ENCODE results near the gene SERPINB2. TPM values are rescaled to one million over a fixed set of nuclear protein-coding genes. Genes with fewer than 3 reads are reported as not detected.

The SERPINB2 gene, protein sequence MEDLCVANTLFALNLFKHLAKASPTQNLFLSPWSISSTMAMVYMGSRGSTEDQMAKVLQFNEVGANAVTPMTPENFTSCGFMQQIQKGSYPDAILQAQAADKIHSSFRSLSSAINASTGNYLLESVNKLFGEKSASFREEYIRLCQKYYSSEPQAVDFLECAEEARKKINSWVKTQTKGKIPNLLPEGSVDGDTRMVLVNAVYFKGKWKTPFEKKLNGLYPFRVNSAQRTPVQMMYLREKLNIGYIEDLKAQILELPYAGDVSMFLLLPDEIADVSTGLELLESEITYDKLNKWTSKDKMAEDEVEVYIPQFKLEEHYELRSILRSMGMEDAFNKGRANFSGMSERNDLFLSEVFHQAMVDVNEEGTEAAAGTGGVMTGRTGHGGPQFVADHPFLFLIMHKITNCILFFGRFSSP
- total RNA-seq (2014; rRNA removed; shearing (Covaris generic)): 0.74 TPM in 1 of 2 replicates, not detected in the other

DNA sequence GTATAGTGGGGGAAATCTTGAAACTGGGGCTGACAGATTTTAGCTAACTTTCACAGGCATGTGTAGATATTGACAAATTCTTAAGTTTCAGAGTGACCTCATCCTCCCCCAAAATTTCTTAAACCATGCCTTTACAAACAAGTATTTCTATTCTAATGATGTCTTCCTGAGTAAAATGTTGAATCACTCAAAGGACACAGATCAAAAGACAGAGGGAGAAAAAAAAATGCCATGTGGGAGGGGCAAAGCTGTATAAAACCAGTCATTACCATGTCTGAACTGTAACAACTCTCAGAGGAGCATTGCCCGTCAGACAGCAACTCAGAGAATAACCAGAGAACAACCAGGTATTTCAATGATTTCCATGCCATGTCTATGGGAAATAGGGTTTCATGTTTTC is at the start of gene SERPINB2:
Gene SERPINB2, plus strand, starts transcription at position 282 of the 400 bp plus-strand sequence. CDS start 3,740 bp downstream, outside the sequence.
- no peaks in the 10 kb centered on the region for H3K27me3 ChIP-seq (replicated peaks)
- H3K9me3 ChIP-seq (replicated peaks): no peaks in the 10 kb centered on the region
- no peak within 1 kb of the TSS for H3K4me3 ChIP-seq
- H3K36me3 ChIP-seq: no peaks in the 10 kb centered on the region
- peaks cover 19% of the 10 kb centered on the region for H3K4me1 ChIP-seq (replicated peaks)
- DNase-seq (ENCODE audit: low read depth in 1 of 2, low spot score in 2 of 2): peak in 1 of 2 experiments; percentile 18
- H3K27ac ChIP-seq: no peak within 1 kb of the TSS

DNA sequence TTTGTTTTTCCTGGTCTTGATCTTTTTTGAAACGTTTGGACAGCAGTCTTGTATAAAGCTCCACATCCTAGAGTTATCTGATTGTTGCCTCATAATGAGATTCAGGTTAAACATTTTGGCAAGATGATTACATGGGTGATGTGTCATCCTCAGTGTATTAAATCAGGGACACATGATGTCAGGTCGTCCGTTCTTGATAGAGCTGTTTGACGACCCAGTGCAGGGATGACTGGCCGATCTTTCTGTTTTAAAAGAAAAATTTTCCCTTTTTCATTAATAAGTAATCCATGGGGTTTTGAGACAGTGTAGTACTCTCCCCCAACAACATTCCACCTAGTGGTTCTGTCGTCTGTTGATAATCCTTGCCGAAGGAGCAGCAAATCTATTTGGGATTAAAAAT is 44.5 kb upstream of the SERPINB2 start:
- Histone ChIP-seq H3K27ac (no peak overlapping the region), H3K9me3 (replicated peaks) (no peaks in the 10 kb centered on the region), H3K27me3 (replicated peaks) (peaks cover 4% of the 10 kb centered on the region), H3K36me3 (no peaks in the 10 kb centered on the region), H3K4me1 (replicated peaks) (no peaks in the 10 kb centered on the region), H3K4me3 (no peak overlapping the region)
- no peak for DNase-seq (ENCODE audit: low read depth in 1 of 2, low spot score in 2 of 2)

DNA sequence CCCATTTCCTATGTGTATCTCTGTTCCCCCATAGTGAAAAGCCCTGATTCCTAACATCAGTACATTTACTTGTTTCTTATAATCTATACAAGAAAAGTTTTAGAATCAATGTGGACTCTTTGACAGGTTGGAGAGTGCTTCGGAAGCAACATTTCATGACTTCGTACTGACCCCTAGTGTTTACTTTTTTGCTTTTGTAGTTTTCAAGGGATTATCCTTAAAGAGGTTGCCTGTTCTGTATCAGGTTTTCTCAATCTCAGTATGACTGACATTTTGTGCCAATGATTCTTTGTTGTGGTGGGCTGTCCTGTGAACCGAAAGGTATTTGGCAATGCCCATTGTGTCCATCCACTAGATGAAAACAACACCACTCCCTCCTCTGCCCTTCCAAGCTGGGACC is 43.3 kb upstream of the SERPINB2 start:
- H3K4me1 ChIP-seq (replicated peaks): no peaks in the 10 kb centered on the region
- H3K4me3 ChIP-seq: no peak overlapping the region
- peaks cover 9% of the 10 kb centered on the region for H3K27me3 ChIP-seq (replicated peaks)
- no peak overlapping the region for H3K27ac ChIP-seq
- peak in 1 of 2 experiments; percentile 15 for DNase-seq (ENCODE audit: low read depth in 1 of 2, low spot score in 2 of 2)
- H3K9me3 ChIP-seq (replicated peaks): no peaks in the 10 kb centered on the region
- no peaks in the 10 kb centered on the region for H3K36me3 ChIP-seq

- Histone ChIP-seq H3K4me3 (no peak overlapping the region), H3K27me3 (replicated peaks) (peaks cover 9% of the 10 kb centered on the region), H3K9me3 (replicated peaks) (no peaks in the 10 kb centered on the region), H3K36me3 (no peaks in the 10 kb centered on the region), H3K4me1 (replicated peaks) (no peaks in the 10 kb centered on the region), H3K27ac (no peak overlapping the region)
- peak in 1 of 2 experiments; percentile 19 for DNase-seq (ENCODE audit: low read depth in 1 of 2, low spot score in 2 of 2)
Measured at GRCh38 chr18:63848159-63848558, 39.3 kb upstream of the SERPINB2 start.

- H3K4me3 ChIP-seq: no peak overlapping the region
- H3K27ac ChIP-seq: no peak overlapping the region
- H3K9me3 ChIP-seq (replicated peaks): no peaks in the 10 kb centered on the region
- DNase-seq (ENCODE audit: low read depth in 1 of 2, low spot score in 2 of 2): peak in 1 of 2 experiments; percentile 58
- H3K36me3 ChIP-seq: no peaks in the 10 kb centered on the region
- no peaks in the 10 kb centered on the region for H3K4me1 ChIP-seq (replicated peaks)
- peaks cover 9% of the 10 kb centered on the region for H3K27me3 ChIP-seq (replicated peaks)
Measured at GRCh38 chr18:63850020-63850419, 37.5 kb upstream of the SERPINB2 start.

DNA sequence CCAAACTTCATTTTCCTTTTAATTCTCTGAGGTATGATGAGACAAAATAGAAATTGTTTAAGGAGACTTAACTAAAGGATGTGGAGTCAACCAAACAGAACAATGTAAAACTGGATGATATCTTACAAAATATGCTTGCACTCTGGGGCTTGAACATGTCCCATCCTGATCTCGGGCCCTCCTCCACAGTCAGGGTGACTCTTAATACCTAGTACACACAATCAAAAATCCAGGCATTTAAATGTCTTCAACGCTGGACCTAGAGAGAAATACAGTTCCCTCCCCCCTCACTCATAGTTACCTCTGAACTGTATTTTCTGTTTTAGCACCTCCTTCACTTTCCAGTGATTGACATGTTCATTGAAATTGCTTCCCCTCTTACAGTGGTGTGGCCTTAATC is 36.9 kb upstream of the SERPINB2 start:
- Histone ChIP-seq H3K27ac (no peak overlapping the region), H3K4me3 (no peak overlapping the region), H3K4me1 (replicated peaks) (no peaks in the 10 kb centered on the region), H3K27me3 (replicated peaks) (peaks cover 9% of the 10 kb centered on the region), H3K9me3 (replicated peaks) (no peaks in the 10 kb centered on the region), H3K36me3 (no peaks in the 10 kb centered on the region)
- DNase-seq (ENCODE audit: low read depth in 1 of 2, low spot score in 2 of 2): no peak

DNA sequence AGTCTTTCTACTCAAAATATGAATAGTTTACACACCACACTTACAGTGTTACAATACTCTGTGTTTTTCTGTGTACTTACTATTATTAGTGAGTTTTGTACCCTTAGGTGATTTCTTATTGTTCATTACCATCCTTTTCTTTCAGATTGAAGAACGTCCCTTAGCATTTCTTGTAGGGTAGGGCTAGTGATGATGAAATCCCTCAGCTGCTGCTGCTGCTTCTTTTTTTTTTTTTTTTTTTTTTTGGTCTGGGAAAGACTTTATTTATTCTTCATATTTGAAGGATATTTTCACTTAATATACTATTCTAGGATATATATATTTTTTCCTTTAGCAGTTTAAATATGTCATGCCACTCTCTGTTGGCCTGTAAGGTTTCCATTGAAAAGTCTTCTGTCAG is 29.0 kb upstream of the SERPINB2 start:
- no peaks in the 10 kb centered on the region for H3K36me3 ChIP-seq
- no peaks in the 10 kb centered on the region for H3K4me1 ChIP-seq (replicated peaks)
- DNase-seq (ENCODE audit: low read depth in 1 of 2, low spot score in 2 of 2): no peak
- no peak overlapping the region for H3K27ac ChIP-seq
- no peaks in the 10 kb centered on the region for H3K9me3 ChIP-seq (replicated peaks)
- H3K4me3 ChIP-seq: no peak overlapping the region
- H3K27me3 ChIP-seq (replicated peaks): no peaks in the 10 kb centered on the region; the same call in 1 of the 2 replicates

DNA sequence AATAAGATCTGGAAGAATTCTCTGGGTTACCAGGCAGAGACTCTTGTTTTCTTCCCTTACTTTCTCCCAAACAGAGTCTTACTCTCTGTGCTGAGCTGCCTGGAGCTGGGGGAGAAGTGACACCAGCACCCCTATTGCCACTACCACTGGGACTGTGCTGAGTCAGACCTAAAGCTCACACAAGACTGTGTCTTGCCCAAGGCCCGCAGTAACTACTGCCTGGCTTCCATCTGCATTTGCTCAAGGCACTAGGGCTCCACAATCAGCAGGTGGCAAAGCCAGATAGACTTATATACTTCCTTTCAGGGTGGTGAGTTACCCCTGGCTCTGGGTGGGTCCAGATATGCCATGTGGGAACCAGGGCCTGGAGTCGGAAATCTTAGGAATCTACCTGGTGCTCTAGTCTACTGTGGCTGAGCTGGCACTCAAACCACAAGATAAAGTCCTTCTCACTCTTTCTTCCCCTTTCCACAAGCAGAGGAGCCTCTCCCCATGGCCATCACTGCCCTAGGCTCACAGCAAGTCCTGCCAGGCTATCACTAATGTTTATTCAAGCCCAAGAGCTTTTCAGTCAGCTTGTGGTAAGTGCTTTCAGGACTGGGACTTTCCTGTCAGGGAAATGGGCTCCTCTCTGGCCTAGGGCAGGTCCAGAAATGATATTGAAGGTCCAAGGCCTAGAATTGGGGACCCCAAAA is 27.6 kb upstream of the SERPINB2 start:
- H3K27ac ChIP-seq: no peak overlapping the region
- no peak for DNase-seq (ENCODE audit: low read depth in 1 of 2, low spot score in 2 of 2)
- no peaks in the 10 kb centered on the region; the same call in 1 of the 2 replicates for H3K27me3 ChIP-seq (replicated peaks)
- no peaks in the 10 kb centered on the region for H3K4me1 ChIP-seq (replicated peaks)
- no peaks in the 10 kb centered on the region for H3K36me3 ChIP-seq
- H3K9me3 ChIP-seq (replicated peaks): no peaks in the 10 kb centered on the region
- H3K4me3 ChIP-seq: no peak overlapping the region

DNA sequence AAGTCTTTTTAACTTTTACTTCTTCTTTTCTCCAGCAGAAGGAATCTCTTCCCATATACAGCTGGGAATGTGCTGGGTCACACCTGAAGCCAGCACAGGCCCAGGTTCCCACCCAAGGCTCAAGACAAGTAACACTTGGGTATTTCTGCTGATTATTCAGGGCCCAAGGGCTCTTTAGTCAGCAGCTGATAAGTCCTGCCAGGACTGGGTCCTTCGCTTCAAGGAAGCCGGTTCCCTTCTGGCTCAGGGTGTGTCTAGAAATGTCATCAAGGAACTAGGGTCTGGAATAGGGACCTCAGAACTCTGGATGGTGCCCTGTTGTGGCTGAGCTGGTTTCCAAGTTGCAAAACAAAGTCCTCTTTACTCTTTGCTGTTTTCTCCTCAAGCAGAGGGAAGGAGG is 27.0 kb upstream of the SERPINB2 start:
- H3K27ac ChIP-seq: no peak overlapping the region
- no peaks in the 10 kb centered on the region for H3K36me3 ChIP-seq
- DNase-seq (ENCODE audit: low read depth in 1 of 2, low spot score in 2 of 2): no peak
- H3K9me3 ChIP-seq (replicated peaks): no peaks in the 10 kb centered on the region
- H3K4me3 ChIP-seq: no peak overlapping the region
- H3K27me3 ChIP-seq (replicated peaks): no peaks in the 10 kb centered on the region; the same call in 1 of the 2 replicates
- H3K4me1 ChIP-seq (replicated peaks): no peaks in the 10 kb centered on the region

DNA sequence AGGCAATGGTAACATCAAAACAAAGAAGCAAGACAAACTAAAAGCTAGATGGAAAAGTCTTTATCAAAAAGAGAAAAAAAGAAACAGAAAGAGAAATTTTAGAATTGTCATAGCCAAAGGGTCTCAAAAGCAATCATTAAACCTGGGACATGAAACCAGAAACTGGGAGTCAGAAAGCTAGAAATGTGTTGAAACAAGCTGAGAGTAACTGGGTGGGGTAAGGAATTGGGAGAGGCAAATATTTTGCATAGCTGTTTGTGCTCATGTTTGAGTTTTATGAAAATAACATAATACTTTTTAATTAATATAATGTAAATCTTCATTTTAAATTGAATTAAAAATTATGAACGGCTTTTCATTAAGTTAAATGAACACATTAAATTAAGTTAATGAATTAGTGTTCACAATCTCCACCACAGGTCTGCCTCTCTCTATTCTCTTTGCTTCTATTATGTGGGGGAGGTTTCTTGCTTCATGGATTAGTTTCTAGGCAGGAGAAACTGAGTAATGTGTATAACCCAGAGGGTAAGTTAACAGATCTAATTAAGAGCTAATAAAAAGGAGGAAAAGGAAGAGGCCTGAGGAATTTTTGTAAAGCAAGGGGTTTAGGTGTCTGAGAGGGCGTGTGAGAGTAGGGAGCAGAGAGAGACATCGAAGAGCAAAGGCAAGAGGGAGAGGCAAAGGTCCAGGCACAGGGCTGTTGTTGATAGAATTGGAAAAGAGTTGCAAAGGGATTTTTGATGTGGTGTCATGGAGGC is 20.0 kb upstream of the SERPINB2 start:
- H3K9me3 ChIP-seq (replicated peaks): no peaks in the 10 kb centered on the region
- no peaks in the 10 kb centered on the region for H3K36me3 ChIP-seq
- no peak overlapping the region for H3K27ac ChIP-seq
- H3K27me3 ChIP-seq (replicated peaks): no peaks in the 10 kb centered on the region
- no peak for DNase-seq (ENCODE audit: low read depth in 1 of 2, low spot score in 2 of 2)
- no peak overlapping the region for H3K4me3 ChIP-seq
- H3K4me1 ChIP-seq (replicated peaks): peaks cover 18% of the 10 kb centered on the region

- Histone ChIP-seq H3K9me3 (replicated peaks) (no peaks in the 10 kb centered on the region), H3K27ac (peak overlapping the region; percentile 95; the same call in 1 of the 2 replicates)
Measured at GRCh38 chr18:63868546-63868945, 19.0 kb upstream of the SERPINB2 start.

GRCh38 chr18:63869374-63869773 is 18.1 kb upstream of the SERPINB2 start:
- peak; percentile 68 to 82 for DNase-seq (ENCODE audit: low read depth in 1 of 2, low spot score in 2 of 2)
- Histone ChIP-seq H3K4me3 (no peak overlapping the region), H3K9me3 (replicated peaks) (no peaks in the 10 kb centered on the region), H3K36me3 (no peaks in the 10 kb centered on the region), H3K27ac (peak overlapping the region; percentile 95), H3K4me1 (replicated peaks) (peaks cover 18% of the 10 kb centered on the region), H3K27me3 (replicated peaks) (no peaks in the 10 kb centered on the region)

More at GRCh38 chr18:63868546-63868945, 19.0 kb upstream of the SERPINB2 start:
- Histone ChIP-seq H3K27me3 (replicated peaks) (no peaks in the 10 kb centered on the region), H3K4me1 (replicated peaks) (peaks cover 18% of the 10 kb centered on the region), H3K4me3 (no peak overlapping the region), H3K36me3 (no peaks in the 10 kb centered on the region)
- DNase-seq (ENCODE audit: low read depth in 1 of 2, low spot score in 2 of 2): no peak

DNA sequence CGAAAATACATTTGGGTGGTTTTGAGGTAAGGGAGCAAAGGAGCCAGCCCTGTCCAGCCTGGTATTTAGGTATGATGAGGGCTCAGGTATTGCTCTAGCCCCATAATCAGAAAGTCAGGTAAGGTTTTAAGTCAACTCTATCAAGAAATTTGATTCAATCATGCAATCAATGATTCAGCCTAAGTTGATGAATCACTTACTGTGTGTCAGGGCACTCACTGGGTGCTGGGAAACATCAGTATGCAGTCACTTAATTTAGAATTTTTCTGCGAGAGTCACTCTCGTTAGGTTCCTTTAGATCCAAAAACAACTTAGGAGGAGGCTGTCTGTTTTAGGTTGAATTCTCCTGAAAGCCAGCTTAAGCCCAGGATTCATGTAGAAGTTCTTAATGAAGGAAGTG is 17.7 kb upstream of the SERPINB2 start:
- H3K4me3 ChIP-seq: no peak overlapping the region
- no peaks in the 10 kb centered on the region for H3K36me3 ChIP-seq
- H3K27me3 ChIP-seq (replicated peaks): no peaks in the 10 kb centered on the region
- peaks cover 18% of the 10 kb centered on the region for H3K4me1 ChIP-seq (replicated peaks)
- H3K27ac ChIP-seq: peak overlapping the region; percentile 95
- no peak for DNase-seq (ENCODE audit: low read depth in 1 of 2, low spot score in 2 of 2)
- no peaks in the 10 kb centered on the region for H3K9me3 ChIP-seq (replicated peaks)
